NCI-H345 (cell line): Measurements from ENCODE around the gene URGCP.

Experiments used
- DNase-seq: peaks from one replicate; lab custom pipeline; 2025; lab: John Stamatoyannopoulos, UW

The URGCP gene

DNA sequence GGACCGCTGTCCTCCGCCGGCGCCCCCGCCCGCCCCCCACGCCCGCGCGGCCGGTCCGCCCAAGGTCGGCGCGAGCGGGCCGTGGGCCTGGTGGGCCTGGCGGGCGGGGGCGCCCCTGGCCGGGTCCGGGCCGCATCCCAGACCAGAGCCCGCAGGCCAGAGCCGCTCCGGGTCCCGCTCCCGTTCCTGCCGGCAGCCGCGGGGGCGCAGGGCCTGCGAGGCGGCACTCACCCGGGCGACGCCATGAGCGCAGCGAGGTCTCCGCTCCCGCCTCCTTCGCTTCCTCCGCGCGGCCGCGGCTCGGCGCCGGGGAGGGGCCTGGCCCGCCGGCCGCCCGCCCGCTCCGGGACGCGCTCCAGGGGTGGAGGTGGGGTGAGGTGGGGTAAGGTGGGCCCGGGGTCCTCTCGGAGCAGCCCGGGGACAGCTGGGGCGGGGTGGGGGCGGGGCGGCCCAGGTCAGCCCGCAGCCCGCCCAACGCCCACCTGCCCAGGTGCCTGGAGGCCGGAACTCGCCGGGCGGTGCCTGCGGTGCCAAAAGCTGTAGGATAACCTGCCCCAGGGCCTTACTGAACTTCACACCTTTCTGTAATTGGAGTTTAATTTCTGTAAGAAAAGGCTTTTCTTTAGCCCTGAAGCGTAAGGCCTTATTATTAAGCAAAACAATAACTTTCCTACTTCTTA is at the start of gene URGCP:
TSS of gene URGCP (minus strand) at position 266 of the 680 bp plus-strand sequence. CDS start at position 245, 21 bp downstream.
- DNase-seq: peak; percentile 65

DNA sequence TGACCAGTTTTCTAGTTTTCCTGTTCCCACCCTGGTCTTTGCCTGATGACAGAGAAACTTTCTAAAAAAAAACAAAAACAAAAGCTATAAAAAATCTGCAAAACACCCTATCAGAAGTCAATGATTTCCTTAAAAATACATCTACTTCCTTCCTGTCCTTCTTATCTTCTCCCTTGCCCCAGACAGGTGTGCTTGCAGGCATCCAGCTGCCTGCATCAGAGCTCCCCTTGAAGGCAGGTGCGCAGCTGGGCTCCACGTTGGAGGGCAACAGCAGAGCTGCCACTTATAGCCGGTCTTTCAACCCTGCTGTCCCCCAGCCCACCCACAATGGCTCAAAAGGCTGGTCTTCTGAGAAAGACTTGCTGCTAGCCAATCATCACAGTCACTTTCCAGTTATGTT is 49.6 kb upstream of the URGCP start:
- DNase-seq: no peak

DNA sequence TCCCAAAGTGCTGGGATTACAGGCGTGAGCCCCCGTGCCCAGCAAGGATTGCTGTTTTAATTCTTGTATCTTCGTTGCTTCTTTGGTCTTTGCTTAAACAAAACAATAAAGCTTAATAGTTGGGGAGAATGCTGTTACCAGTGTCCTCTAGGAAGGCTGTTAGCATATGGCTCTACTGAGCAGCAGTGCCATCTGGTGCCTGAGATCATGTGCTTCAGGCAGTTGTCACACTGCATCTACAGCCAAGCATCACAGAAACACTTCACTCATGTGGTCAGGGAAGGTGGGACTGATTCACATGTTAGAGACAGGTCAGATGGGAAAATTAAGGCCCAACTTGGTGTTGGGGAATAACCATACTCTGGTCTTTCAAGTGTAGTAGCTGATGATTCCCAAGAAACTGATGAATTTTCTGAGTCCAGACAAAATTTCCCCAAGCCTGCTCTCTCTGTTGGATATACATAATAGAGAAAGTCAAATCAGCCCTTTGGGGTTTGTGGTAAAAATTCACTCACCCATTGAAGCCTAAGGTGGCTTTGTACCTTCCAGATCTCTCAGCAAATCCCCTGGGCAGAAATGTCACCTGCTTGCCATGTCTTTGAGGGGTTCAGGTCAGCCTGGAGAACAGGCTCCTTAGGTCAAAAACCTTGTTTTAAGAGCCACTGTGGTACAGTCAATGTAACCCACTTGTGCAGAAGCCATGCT is 48.3 kb upstream of the URGCP start:
- DNase-seq: peak; percentile 10

DNA sequence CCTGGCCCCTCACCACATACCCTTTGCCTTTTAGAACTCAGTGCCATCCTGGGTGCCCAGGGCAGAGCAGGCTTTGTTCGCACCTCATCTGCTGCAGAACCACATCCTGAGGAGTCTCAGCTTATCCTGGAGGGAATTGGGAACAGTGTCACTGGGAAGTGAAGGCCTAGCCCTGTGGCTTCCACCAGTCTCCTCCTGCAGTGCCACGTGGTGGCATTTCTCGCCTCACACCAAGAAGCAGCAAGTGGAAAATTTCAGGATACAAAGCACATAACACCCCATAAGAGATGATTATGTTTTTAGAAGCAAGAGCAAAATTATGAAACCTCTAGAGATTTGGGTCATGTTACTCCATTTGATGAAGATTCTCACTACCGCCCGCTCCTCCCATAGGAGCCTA is 46.7 kb upstream of the URGCP start:
- DNase-seq: no peak

- DNase-seq: no peak
Measured at GRCh38 chr7:43952028-43952427, 45.6 kb upstream of the URGCP start.

DNA sequence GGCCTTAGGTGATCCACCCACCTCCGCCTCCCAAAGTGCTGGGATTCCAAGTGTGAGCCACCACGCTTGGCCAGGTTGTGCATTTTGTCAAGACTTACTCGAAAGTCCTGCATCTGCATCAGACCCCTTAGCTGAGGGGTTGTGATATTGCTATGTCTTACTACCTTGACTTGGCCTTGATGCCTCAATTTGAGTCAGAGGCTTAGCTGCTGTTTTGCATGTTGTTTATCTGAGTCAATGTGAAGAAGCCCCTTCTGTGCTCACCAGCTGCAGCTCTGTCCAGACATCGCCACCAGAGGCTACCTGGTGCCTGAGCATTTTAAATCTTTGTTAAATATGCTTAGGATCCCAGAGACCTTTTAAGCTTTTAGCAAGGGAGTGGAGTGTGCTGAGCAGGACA is 37.9 kb upstream of the URGCP start:
- DNase-seq: no peak

DNA sequence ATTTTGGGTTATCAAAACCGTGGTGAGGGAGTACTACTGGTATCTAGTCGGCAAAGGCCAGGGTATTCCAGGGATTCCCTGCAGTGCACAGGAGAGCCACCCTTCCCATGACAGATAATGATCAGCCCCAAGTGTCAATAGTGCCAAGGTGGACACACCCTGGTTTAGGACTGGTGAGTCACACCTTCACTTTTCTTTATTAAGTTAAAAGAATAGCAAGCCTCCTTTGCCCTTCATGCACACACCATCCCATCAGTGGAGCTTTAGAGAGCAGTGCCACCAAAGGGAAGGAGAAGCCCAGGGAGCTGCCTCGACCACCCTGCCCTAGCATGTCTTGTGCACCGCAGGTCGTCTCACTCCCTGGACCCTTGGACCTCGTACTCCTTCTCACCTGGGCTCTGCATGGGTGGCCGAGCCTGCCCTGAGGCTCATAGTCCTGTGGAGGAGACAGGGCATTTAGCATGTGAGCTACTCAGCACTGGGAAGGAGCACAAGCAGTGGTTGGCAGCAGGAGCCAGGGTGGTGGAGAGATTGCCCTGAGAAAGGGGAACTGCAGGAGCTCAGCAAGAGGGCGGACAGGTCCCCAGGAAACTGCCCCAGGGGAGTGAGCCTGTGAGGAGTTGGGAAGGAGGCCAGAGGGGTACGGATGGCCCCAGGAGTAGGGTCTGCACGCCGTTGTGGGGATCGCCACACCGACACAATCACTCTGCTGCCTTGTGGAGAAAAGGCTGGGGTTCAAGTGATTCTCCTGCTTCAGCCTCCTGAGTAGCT is 37.2 kb upstream of the URGCP start:
- no peak for DNase-seq

DNA sequence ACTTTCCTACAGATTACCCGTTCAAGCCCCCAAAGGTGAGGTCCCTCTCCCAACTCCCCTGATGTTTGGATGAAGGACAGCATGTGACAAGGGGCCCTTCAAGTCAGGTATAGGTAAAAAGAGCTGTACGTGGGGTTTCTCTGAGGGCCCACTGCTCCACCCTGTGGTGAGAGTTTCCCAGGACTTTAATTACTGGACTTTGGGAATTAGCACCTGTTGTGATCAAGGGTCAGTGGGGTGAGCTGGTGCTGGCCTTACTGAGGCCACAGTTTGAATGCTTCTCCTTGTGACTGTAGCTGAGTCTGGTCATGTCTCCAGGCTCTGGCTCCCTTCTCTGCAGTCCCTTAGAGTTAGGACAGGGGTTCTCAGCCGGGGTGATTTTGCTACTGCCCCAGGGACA is 36.6 kb upstream of the URGCP start:
- no peak for DNase-seq

DNA sequence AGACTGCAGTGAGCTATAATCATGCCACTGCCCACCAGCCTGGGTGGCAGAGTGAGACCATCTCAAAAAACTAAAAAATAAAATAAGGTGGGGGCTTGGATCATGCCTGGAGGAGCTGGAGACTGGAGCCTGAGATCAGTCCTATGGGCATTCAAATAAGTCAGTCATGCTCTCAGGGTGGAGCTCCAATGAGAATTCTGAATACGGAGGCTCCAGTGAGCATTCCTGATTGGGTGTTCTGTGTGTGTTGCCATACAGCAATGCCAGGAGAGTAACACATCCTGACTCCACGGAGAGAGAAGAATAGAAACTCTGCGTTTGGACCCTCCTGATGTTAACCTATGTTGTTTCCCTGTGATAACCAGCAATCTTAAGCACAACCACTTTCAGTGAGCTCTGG is 35.9 kb upstream of the URGCP start:
- DNase-seq: no peak

- no peak for DNase-seq
Measured at GRCh38 chr7:43938892-43939482, 32.6 kb upstream of the URGCP start.

DNA sequence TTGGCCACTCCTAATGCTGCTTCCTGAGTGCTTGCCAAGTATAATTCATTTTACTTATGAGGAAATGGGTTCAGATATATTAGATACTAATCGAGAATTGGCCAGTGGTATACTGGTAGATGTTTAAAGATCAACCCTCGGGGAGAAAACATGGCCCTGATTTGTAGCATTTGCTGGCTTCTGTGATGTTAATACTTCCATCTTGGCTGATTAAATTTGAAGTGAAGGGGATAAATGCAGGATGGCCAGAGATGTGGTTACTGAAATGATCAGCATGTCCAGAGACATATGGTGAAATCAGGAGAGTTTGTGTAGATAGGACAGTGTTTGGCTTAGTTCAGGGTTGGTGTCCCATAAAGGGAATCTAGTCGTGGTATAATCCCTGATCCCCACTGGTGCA is 31.0 kb upstream of the URGCP start:
- DNase-seq: no peak

- no peak for DNase-seq
Measured at GRCh38 chr7:43933902-43934560, 27.6 kb upstream of the URGCP start.

- no peak for DNase-seq
Measured at GRCh38 chr7:43931346-43931745, 24.9 kb upstream of the URGCP start.

- DNase-seq: no peak
Measured at GRCh38 chr7:43929529-43930457, 23.4 kb upstream of the URGCP start.

DNA sequence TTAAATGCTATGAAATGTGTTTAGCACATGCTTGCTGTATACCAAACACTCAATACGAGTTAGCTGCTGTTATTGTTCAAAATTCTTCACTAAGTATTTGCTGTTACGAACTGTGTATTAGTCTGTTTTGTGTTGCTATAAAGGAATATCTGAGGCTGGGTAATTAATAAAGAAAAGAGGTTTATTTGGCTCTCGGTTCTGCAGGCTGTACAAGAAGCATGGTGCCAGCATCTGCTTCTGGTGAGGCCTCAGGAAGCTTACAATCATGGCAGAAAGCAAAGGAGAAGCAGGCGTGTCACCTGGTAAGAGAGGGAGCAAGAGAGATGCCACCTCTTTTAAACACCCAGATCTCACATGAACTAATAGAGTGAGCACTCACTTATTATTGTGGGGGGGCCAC is 21.4 kb upstream of the URGCP start:
- DNase-seq: no peak

GRCh38 chr7:43926798-43927123 is 20.4 kb upstream of the URGCP start:
- no peak for DNase-seq

- DNase-seq: peak; percentile 88
Measured at GRCh38 chr7:43925984-43926797, 19.8 kb upstream of the URGCP start, which contains the start of gene UBE2D4. Gene UBE2D4, plus strand, starts transcription at chr7:43926436. Its CDS starts 97 bp downstream, at chr7:43926533.

DNA sequence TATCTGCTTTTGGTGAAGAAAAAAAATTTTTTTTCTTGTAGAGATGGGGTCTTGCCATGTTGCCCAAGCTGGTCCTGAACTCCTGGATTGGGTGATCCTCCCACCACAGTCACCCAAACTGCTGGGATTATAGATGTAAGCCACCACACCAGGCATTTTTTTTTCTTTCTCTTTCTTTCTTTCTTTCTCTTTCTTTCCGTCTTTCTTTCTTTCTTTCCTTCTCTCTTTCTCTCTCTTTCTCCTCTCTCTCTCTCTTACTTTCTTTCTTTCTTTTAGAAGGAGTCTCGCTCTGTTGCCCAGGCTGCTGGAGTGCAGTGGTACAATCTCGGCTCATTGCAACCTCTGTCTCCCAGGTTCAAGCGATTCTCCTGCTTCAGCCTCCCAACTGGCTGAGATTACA is 16.3 kb upstream of the URGCP start:
- DNase-seq: no peak

GRCh38 chr7:43921423-43921822 is 15.0 kb upstream of the URGCP start:
- no peak for DNase-seq

DNA sequence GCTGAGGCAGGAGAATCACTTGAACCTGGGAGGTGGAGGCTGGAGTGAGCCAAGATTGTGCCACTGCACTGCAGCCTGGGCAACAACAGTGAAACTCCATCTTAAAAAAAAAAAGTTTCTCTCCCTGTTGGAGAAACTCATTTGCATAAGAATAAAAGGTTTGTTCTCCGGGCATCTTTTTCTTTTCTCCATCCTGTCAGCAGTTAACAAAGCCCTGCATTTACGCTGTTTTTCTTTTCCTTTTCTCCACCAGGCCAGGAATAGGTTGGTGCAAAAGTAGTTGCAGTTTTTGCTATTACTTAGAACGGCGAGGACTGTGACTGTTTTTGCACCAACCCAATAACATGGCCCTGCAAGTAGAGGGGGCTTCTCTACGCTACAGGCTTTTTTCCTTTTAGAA is 9.5 kb upstream of the URGCP start:
- DNase-seq: no peak
